HEK293 (cell line): ENCODE results near the gene MARCHF10.

ENCODE experiments used
- BCL11B ChIP-seq: fragments of 450-650 bp; formaldehyde crosslinking; IDR thresholded peaks from 2 replicates; pipeline ENCODE4 v1.5.1; 2016; ENCODE audit warnings: low read depth, missing biosample characterization, missing genetic modification characterization
- GFI1B ChIP-seq: fragments of 450-650 bp; formaldehyde crosslinking; IDR thresholded peaks from 2 replicates; pipeline ENCODE4 v1.5.1; 2016; ENCODE audit warnings: missing biosample characterization, missing genetic modification characterization
- GLIS1 ChIP-seq: fragments of 450-650 bp; formaldehyde crosslinking; IDR thresholded peaks from 2 replicates; pipeline ENCODE4 v1.5.1; 2016; ENCODE audit warnings: missing biosample characterization, missing genetic modification characterization
- GLIS2 ChIP-seq: fragments of 450-650 bp; formaldehyde crosslinking; IDR thresholded peaks from 2 replicates; pipeline ENCODE4 v1.5.1; 2016; ENCODE audit warnings: missing biosample characterization, missing genetic modification characterization
- HOXA7 ChIP-seq: sonication (generic); formaldehyde crosslinking; IDR thresholded peaks from 2 replicates; pipeline ENCODE4 v1.8.1; 2022; ENCODE audit warnings: missing genetic modification reagents, borderline replicate concordance
- KLF7 ChIP-seq: fragments of 450-650 bp; formaldehyde crosslinking; IDR thresholded peaks from 2 replicates; pipeline ENCODE4 v1.5.1; 2016; ENCODE audit warnings: missing biosample characterization, missing genetic modification characterization, borderline replicate concordance
- OSR2 ChIP-seq: fragments of 450-650 bp; formaldehyde crosslinking; IDR thresholded peaks from 2 replicates; pipeline ENCODE4 v1.5.1; 2016; ENCODE audit warnings: missing biosample characterization, missing genetic modification characterization
- REST ChIP-seq: fragments of 450-650 bp; formaldehyde crosslinking; IDR thresholded peaks from 2 replicates; pipeline ENCODE4 v1.5.1; 2016; ENCODE audit warnings: missing biosample characterization, missing genetic modification characterization
- SCRT1 ChIP-seq: fragments of 450-650 bp; formaldehyde crosslinking; IDR thresholded peaks from 2 replicates; pipeline ENCODE4 v1.5.1; 2016; ENCODE audit warnings: missing biosample characterization, missing genetic modification characterization, borderline replicate concordance
- SP7 ChIP-seq: fragments of 450-650 bp; formaldehyde crosslinking; IDR thresholded peaks from 2 replicates; pipeline ENCODE4 v1.5.1; 2016; ENCODE audit warnings: missing biosample characterization, missing genetic modification characterization
- TRIM28 ChIP-seq: IDR thresholded peaks from 2 replicates; pipeline ENCODE4 v1.6.1; 2011; ENCODE audit warnings: low read length, control low read depth, borderline replicate concordance
- ZBTB6 ChIP-seq: fragments of 450-650 bp; formaldehyde crosslinking; IDR thresholded peaks from 2 replicates; pipeline ENCODE4 v1.5.1; 2017; ENCODE audit warnings: missing biosample characterization, missing genetic modification characterization
- ZBTB8A ChIP-seq: fragments of 450-650 bp; formaldehyde crosslinking; IDR thresholded peaks from 2 replicates; pipeline ENCODE4 v1.5.1; 2016; ENCODE audit warnings: missing biosample characterization, missing genetic modification characterization
- ZNF121 ChIP-seq: fragments of 450-650 bp; formaldehyde crosslinking; IDR thresholded peaks from 2 replicates; pipeline ENCODE4 v1.5.1; 2016; ENCODE audit warnings: missing biosample characterization, missing genetic modification characterization
- ZNF18 ChIP-seq: fragments of 450-650 bp; formaldehyde crosslinking; IDR thresholded peaks from 2 replicates; pipeline ENCODE4 v1.5.1; 2016; ENCODE audit warnings: missing biosample characterization, missing genetic modification characterization
- ZNF19 ChIP-seq: fragments of 450-650 bp; formaldehyde crosslinking; IDR thresholded peaks from 2 replicates; pipeline ENCODE4; 2016; ENCODE audit warnings: missing biosample characterization, missing genetic modification characterization, low read depth
- ZNF24 ChIP-seq: fragments of 450-650 bp; formaldehyde crosslinking; IDR thresholded peaks from 2 replicates; pipeline ENCODE4 v1.5.1; 2016; ENCODE audit warnings: missing biosample characterization, missing genetic modification characterization
- ZNF292 ChIP-seq: fragments of 450-650 bp; formaldehyde crosslinking; IDR thresholded peaks from 2 replicates; pipeline ENCODE4 v1.5.1; 2016; ENCODE audit warnings: low read depth, missing biosample characterization, missing genetic modification characterization, borderline replicate concordance
- ZNF449 ChIP-seq: fragments of 450-650 bp; formaldehyde crosslinking; IDR thresholded peaks from 2 replicates; pipeline ENCODE4 v1.5.1; 2017; ENCODE audit warnings: missing biosample characterization, mild to moderate bottlenecking, missing genetic modification characterization, moderate library complexity
- ZNF561 ChIP-seq: fragments of 450-650 bp; IDR thresholded peaks from 2 replicates; pipeline ENCODE4 v1.5.1; 2018; ENCODE audit warnings: missing biosample characterization, missing genetic modification characterization, borderline replicate concordance
- ZNF610 ChIP-seq: fragments of 450-650 bp; formaldehyde crosslinking; IDR thresholded peaks from 2 replicates; pipeline ENCODE4 v1.5.1; 2016; ENCODE audit warnings: missing biosample characterization, missing genetic modification characterization, borderline replicate concordance
- ZNF629 ChIP-seq: fragments of 450-650 bp; formaldehyde crosslinking; IDR thresholded peaks from 2 replicates; pipeline ENCODE4 v1.5.1; 2017; ENCODE audit warnings: missing biosample characterization, missing genetic modification characterization
- ZNF658 ChIP-seq: fragments of 450-650 bp; formaldehyde crosslinking; IDR thresholded peaks from 2 replicates; pipeline ENCODE4; 2016; ENCODE audit warnings: missing biosample characterization, missing genetic modification characterization
- ZNF701 ChIP-seq: fragments of 450-650 bp; formaldehyde crosslinking; IDR thresholded peaks from 2 replicates; pipeline ENCODE4 v1.5.1; 2016; ENCODE audit warnings: missing biosample characterization, missing genetic modification characterization
- ZNF791 ChIP-seq: fragments of 450-650 bp; formaldehyde crosslinking; IDR thresholded peaks from 2 replicates; pipeline ENCODE4 v1.5.1; 2016; ENCODE audit warnings: missing biosample characterization, missing genetic modification characterization
- ZXDB ChIP-seq: fragments of 450-650 bp; formaldehyde crosslinking; IDR thresholded peaks from 2 replicates; pipeline ENCODE4 v1.5.1; 2016; ENCODE audit warnings: missing biosample characterization, missing genetic modification characterization
- TF ChIP-seq, protein P1 (sequence below): fragments of 450-650 bp; formaldehyde crosslinking; IDR thresholded peaks from 2 replicates; pipeline ENCODE4 v1.5.1; 2016; ENCODE audit warnings: missing biosample characterization, missing genetic modification characterization
- TF ChIP-seq, protein P2 (sequence below): fragments of 450-650 bp; formaldehyde crosslinking; IDR thresholded peaks from 2 replicates; pipeline ENCODE4 v1.5.1; 2016; ENCODE audit warnings: missing biosample characterization, missing genetic modification characterization

MARCHF10 gene

GRCh38 chr17:62760059-62760944, 47.8 kb downstream of the MARCHF10 start (continued):
- TF ChIP-seq ZNF19 (tag by site-specific recombination): no peak
- no peak for TF ChIP-seq TRIM28
- TF ChIP-seq ZNF629 (tag by site-specific recombination): 0 out of 2 replicates have a peak, but pooled peaks have one; percentile 19
- TF ChIP-seq ZNF24 (tag by site-specific recombination): no peak
- TF ChIP-seq, protein P1, sequence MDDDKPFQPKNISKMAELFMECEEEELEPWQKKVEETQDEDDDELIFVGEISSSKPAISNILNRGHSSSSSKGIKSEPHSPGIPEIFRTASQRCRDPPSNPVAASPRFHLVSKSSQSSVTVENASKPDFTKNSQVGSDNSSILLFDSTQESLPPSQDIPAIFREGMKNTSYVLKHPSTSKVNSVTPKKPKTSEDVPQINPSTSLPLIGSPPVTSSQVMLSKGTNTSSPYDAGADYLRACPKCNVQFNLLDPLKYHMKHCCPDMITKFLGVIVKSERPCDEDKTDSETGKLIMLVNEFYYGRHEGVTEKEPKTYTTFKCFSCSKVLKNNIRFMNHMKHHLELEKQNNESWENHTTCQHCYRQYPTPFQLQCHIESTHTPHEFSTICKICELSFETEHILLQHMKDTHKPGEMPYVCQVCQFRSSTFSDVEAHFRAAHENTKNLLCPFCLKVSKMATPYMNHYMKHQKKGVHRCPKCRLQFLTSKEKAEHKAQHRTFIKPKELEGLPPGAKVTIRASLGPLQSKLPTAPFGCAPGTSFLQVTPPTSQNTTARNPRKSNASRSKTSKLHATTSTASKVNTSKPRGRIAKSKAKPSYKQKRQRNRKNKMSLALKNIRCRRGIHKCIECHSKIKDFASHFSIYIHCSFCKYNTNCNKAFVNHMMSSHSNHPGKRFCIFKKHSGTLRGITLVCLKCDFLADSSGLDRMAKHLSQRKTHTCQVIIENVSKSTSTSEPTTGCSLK (tag by site-specific recombination): no peak
- TF ChIP-seq ZNF121 (tag by site-specific recombination): peak; percentile 9; the same call in 1 of the 2 replicates
- peak; percentile 70; the same call in 1 of the 2 replicates for TF ChIP-seq OSR2 (tag by site-specific recombination)
- no peak for TF ChIP-seq ZNF292 (tag by site-specific recombination)
- no peak for TF ChIP-seq ZNF610 (tag by site-specific recombination)
- peak; percentile 61; the same call in 1 of the 2 replicates for TF ChIP-seq ZXDB (tag by site-specific recombination)
- no peak; the same call in 1 of the 2 replicates for TF ChIP-seq SCRT1 (tag by site-specific recombination)
- TF ChIP-seq ZNF791 (tag by site-specific recombination): no peak
- TF ChIP-seq SP7: no peak
- no peak for TF ChIP-seq BCL11B (tag by site-specific recombination)
- TF ChIP-seq REST: no peak
- no peak for TF ChIP-seq ZNF449 (tag by site-specific recombination)
- TF ChIP-seq GLIS2 (tag by site-specific recombination): peak; percentile 39; the same call in 1 of the 2 replicates
- TF ChIP-seq KLF7 (tag by site-specific recombination): no peak
- TF ChIP-seq ZBTB8A (tag by site-specific recombination): peak; percentile 21; the same call in 1 of the 2 replicates
- TF ChIP-seq ZNF18 (tag by site-specific recombination): 0 out of 2 replicates have a peak, but pooled peaks have one; percentile 10
- TF ChIP-seq, protein P2, sequence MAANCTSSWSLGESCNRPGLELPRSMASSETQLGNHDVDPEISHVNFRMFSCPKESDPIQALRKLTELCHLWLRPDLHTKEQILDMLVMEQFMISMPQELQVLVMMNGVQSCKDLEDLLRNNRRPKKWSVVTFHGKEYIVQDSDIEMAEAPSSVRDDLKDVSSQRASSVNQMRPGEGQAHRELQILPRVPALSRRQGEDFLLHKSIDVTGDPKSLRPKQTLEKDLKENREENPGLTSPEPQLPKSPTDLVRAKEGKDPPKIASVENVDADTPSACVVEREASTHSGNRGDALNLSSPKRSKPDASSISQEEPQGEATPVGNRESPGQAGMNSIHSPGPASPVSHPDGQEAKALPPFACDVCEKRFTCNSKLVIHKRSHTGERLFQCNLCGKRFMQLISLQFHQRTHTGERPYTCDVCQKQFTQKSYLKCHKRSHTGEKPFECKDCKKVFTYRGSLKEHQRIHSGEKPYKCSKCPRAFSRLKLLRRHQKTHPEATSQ (tag by site-specific recombination): no peak
- TF ChIP-seq ZBTB6 (tag by site-specific recombination): no peak
- no peak for TF ChIP-seq ZNF701 (tag by site-specific recombination)
- TF ChIP-seq HOXA7 (CRISPR knock-in tag): no peak
- no peak for TF ChIP-seq ZNF658 (tag by site-specific recombination)
- peak; percentile 73 for TF ChIP-seq GLIS1 (tag by site-specific recombination)
- TF ChIP-seq ZNF561 (tag by site-specific recombination): 0 out of 2 replicates have a peak, but pooled peaks have one; percentile 44
- TF ChIP-seq GFI1B: peak; percentile 70; the same call in 1 of the 2 replicates
